ENCODE measurements around the gene SLC27A5. TPM values are rescaled to one million over a fixed set of nuclear protein-coding genes. Genes with fewer than 3 reads are reported as not detected.
A peak's percentile ranks its signal among the peaks of the same experiment; 100 is the strongest.

SLC27A5 gene
- total and polyA plus RNA-seq, 2 experiments from 2014 or later: 3.6 to 5.1 TPM

DNA sequence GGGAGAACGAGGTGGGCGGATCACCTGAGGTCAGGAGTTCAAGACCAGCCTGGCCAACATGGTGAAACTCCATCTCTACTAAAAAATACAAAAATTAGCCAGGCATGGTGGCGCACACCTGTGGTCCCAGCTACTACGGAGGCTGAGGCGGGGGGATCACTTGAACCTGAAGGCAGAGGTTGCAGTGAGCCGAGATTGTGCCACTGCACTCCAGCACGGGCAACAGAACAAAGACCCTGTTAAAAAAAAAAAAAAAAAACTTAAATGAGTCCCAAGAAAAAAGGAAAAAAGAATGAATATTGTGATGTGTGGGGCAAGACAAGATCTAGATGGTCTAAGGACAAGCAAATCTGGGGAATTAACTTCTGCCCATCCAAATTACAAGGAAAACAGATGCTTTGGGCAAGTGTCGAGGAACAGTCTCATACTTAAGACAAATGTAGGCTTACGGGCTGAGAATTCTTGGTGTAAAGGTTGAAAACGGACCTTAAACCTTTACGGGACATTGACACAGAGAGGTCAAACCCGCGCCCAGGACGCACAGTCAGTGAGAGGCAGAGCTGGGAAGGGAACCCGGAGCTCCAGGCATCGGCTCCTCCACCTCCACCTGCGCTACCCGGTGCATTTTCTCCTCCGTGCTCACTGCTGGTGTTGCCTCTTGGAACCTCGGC lies 45.6 kb downstream of the SLC27A5 start:
- Histone ChIP-seq H3K9me2 (ENCODE audit: insufficient read depth) (no peaks in the 10 kb centered on the region), H2AFZ (peak overlapping the region; percentile 97), H3K4me2 (ENCODE audit: unreplicated experiment) (peak overlapping the region; percentile 91), H3K9ac (peak overlapping the region; percentile 49), H3K9me3 (ENCODE audit: low read depth) (no peaks in the 10 kb centered on the region), H3K36me3 (ENCODE audit: low read depth) (no peaks in the 10 kb centered on the region), H3K4me3 (peak overlapping the region; percentile 81), H4K20me1 (ENCODE audit: insufficient read depth) (no peaks in the 10 kb centered on the region), H3K27ac (no peak overlapping the region), H3K79me2 (ENCODE audit: insufficient read depth) (peaks cover 27% of the 10 kb centered on the region), H3K4me1 (ENCODE audit: insufficient read depth) (peaks cover 5% of the 10 kb centered on the region; the same call in 1 of the 2 replicates), H3F3A (ENCODE audit: insufficient read depth) (no peaks in the 10 kb centered on the region), H3K27me3 (replicated peaks; ENCODE audit: insufficient read depth) (no peaks in the 10 kb centered on the region)
- WGBS, 2 experiments (ENCODE audit: low coverage in 1 of 2, low lambda C conversion rate in 2 of 2, missing lambda C conversion rate in 2 of 2): 23 to 28% methylated on average over 20 of the region's 20 CpGs
- in situ Hi-C loops (cut with MboI): no loop called here
- no peak for TF ChIP-seq EZH2 (IDR thresholded peaks at IDR 0.05; ENCODE audit: insufficient read depth, poor library complexity, severe bottlenecking)
- no peak for TF ChIP-seq EZH2phosphoT487 (IDR thresholded peaks at IDR 0.05; ENCODE audit: insufficient read depth, low read depth)
- DNase-seq: no peak

DNA sequence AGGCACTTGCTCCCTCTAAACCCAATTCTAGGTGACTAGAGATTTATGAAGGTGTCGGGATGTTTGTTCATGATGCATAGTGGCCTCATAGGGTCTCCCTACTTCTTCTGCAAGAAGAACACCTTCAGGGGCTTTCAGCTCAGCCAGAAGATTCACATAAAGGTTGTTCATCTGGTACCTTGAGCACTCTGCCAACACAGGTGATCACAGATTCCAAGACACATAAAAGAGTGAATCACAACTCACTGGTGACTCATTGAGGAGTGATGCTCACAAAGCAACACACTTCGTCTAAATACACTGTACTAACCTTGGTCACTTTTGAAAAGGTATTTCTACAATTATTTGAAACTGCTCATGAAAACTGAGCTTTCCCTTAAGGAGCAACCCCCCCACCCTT lies 51.8 kb downstream of the SLC27A5 start:
- Histone ChIP-seq H3K79me2 (ENCODE audit: insufficient read depth) (no peaks in the 10 kb centered on the region), H3K9me3 (ENCODE audit: low read depth) (no peaks in the 10 kb centered on the region), H3K27ac (no peak overlapping the region), H3F3A (ENCODE audit: insufficient read depth) (no peaks in the 10 kb centered on the region), H2AFZ (no peak overlapping the region), H3K4me2 (ENCODE audit: unreplicated experiment) (no peak overlapping the region), H3K27me3 (replicated peaks; ENCODE audit: insufficient read depth) (no peaks in the 10 kb centered on the region), H4K20me1 (ENCODE audit: insufficient read depth) (no peaks in the 10 kb centered on the region), H3K9me2 (ENCODE audit: insufficient read depth) (no peaks in the 10 kb centered on the region), H3K4me1 (ENCODE audit: insufficient read depth) (no peaks in the 10 kb centered on the region), H3K36me3 (ENCODE audit: low read depth) (no peaks in the 10 kb centered on the region), H3K9ac (no peak overlapping the region), H3K4me3 (no peak overlapping the region)
- in situ Hi-C loops (cut with MboI): no loop called here
- 81 to 89% methylated on average over 2 of the region's 2 CpGs for WGBS, 2 experiments (ENCODE audit: low coverage in 1 of 2, low lambda C conversion rate in 2 of 2, missing lambda C conversion rate in 2 of 2)
- TF ChIP-seq EZH2phosphoT487 (IDR thresholded peaks at IDR 0.05; ENCODE audit: insufficient read depth, low read depth): no peak
- no peak for TF ChIP-seq EZH2 (IDR thresholded peaks at IDR 0.05; ENCODE audit: insufficient read depth, poor library complexity, severe bottlenecking)
- no peak for DNase-seq

DNA sequence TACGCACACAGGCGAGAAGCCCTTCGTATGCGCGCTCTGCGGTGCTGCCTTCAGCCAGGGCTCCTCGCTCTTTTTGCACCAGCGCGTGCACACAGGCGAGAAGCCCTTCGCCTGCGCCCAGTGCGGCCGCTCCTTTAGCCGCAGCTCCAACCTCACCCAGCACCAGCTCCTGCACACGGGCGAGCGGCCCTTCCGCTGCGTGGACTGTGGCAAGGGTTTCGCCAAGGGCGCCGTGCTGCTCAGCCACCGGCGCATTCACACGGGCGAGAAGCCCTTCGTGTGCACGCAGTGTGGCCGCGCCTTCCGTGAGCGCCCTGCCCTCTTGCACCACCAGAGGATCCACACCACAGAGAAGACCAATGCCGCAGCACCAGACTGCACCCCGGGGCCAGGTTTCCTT lies 55.7 kb downstream of the SLC27A5 start:
- Histone ChIP-seq H3K9me3 (ENCODE audit: low read depth) (no peaks in the 10 kb centered on the region), H3K9me2 (ENCODE audit: insufficient read depth) (no peaks in the 10 kb centered on the region), H3F3A (ENCODE audit: insufficient read depth) (no peaks in the 10 kb centered on the region), H3K27me3 (replicated peaks; ENCODE audit: insufficient read depth) (no peaks in the 10 kb centered on the region), H3K36me3 (ENCODE audit: low read depth) (no peaks in the 10 kb centered on the region), H3K9ac (no peak overlapping the region), H3K4me2 (ENCODE audit: unreplicated experiment) (no peak overlapping the region), H2AFZ (no peak overlapping the region), H3K4me1 (ENCODE audit: insufficient read depth) (no peaks in the 10 kb centered on the region), H3K79me2 (ENCODE audit: insufficient read depth) (no peaks in the 10 kb centered on the region; the same call in 1 of the 2 replicates), H4K20me1 (ENCODE audit: insufficient read depth) (no peaks in the 10 kb centered on the region), H3K4me3 (no peak overlapping the region), H3K27ac (no peak overlapping the region)
- in situ Hi-C loops (cut with MboI): no loop called here
- no peak for DNase-seq
- WGBS, 2 experiments (ENCODE audit: low coverage in 1 of 2, low lambda C conversion rate in 2 of 2, missing lambda C conversion rate in 2 of 2): 94 to 96% methylated on average over 23 to 35 of the region's 35 CpGs
- TF ChIP-seq EZH2 (IDR thresholded peaks at IDR 0.05; ENCODE audit: insufficient read depth, poor library complexity, severe bottlenecking): no peak
- TF ChIP-seq EZH2phosphoT487 (IDR thresholded peaks at IDR 0.05; ENCODE audit: insufficient read depth, low read depth): no peak

DNA sequence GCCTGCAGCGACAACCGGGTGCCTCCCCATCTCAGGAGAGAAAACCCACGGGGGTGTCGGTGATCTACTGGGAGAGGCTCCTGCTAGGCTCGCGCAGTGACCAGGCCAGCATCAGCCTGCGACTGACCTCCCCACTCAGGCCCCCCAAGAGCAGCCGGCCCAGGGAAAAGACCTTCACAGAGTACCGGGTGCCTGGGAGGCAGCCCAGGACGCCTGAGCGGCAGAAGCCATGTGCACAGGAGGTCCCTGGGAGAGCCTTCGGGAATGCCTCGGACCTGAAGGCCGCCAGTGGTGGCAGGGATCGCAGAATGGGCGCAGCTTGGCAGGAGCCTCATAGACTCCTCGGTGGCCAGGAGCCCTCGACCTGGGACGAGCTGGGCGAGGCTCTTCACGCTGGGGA lies 56.5 kb downstream of the SLC27A5 start:
- H4K20me1 ChIP-seq (ENCODE audit: insufficient read depth): no peaks in the 10 kb centered on the region
- H3K4me2 ChIP-seq (ENCODE audit: unreplicated experiment): no peak overlapping the region
- no peaks in the 10 kb centered on the region for H3K27me3 ChIP-seq (replicated peaks; ENCODE audit: insufficient read depth)
- H3K9me3 ChIP-seq (ENCODE audit: low read depth): no peaks in the 10 kb centered on the region
- H3K27ac ChIP-seq: no peak overlapping the region
- TF ChIP-seq EZH2 (IDR thresholded peaks at IDR 0.05; ENCODE audit: insufficient read depth, poor library complexity, severe bottlenecking) (no peak), EZH2phosphoT487 (IDR thresholded peaks at IDR 0.05; ENCODE audit: insufficient read depth, low read depth) (no peak)
- H3K4me1 ChIP-seq (ENCODE audit: insufficient read depth): no peaks in the 10 kb centered on the region
- DNase-seq: no peak
- 98 to 99% methylated on average over 14 to 21 of the region's 21 CpGs for WGBS, 2 experiments (ENCODE audit: low coverage in 1 of 2, low lambda C conversion rate in 2 of 2, missing lambda C conversion rate in 2 of 2)
- no peaks in the 10 kb centered on the region for H3K36me3 ChIP-seq (ENCODE audit: low read depth)
- H3K79me2 ChIP-seq (ENCODE audit: insufficient read depth): no peaks in the 10 kb centered on the region; the same call in 1 of the 2 replicates
- no peaks in the 10 kb centered on the region for H3F3A ChIP-seq (ENCODE audit: insufficient read depth)
- no peak overlapping the region for H3K4me3 ChIP-seq
- no peak overlapping the region for H2AFZ ChIP-seq
- no peaks in the 10 kb centered on the region for H3K9me2 ChIP-seq (ENCODE audit: insufficient read depth)
- in situ Hi-C loops (cut with MboI): no loop called here
- no peak overlapping the region for H3K9ac ChIP-seq

Data from GM23248 (cell line).